NT2/D1 (cell line): ENCODE results near the gene VPS72.

Experiments used
- DNase-seq: peaks from one replicate; pipeline ENCODE4 v3.0.0-alpha.2; 2011; ENCODE audit warnings: low read depth, low spot score
- H3K27me3 ChIP-seq: 2 replicates; pipeline ENCODE4 v1.6.0; 2011; ENCODE audit warnings: mild to moderate bottlenecking; ENCODE audit not compliant: insufficient read length, insufficient read depth
- H3K36me3 ChIP-seq: 2 replicates; pipeline ENCODE4 v1.6.1; 2011; ENCODE audit warnings: mild to moderate bottlenecking, low read length, mixed read lengths; ENCODE audit not compliant: insufficient read depth, insufficient read length
- H3K4me1 ChIP-seq: 2 replicates; pipeline ENCODE4 v1.5.1; 2011; ENCODE audit not compliant: insufficient read depth, insufficient read length
- H3K4me3 ChIP-seq: 2 replicates; pipeline ENCODE4 v1.5.1; 2011; ENCODE audit warnings: low read depth; ENCODE audit not compliant: insufficient read length
- H3K9ac ChIP-seq: 2 replicates; pipeline ENCODE4 v1.6.0; 2011; ENCODE audit warnings: low read depth; ENCODE audit not compliant: insufficient read length
- H3K9me3 ChIP-seq: 2 replicates; pipeline ENCODE4 v1.5.1; 2011; ENCODE audit warnings: mild to moderate bottlenecking, low read length; ENCODE audit not compliant: insufficient read depth
- SUZ12 ChIP-seq: IDR thresholded peaks from 2 replicates; pipeline ENCODE4 v1.6.1; 2011; ENCODE audit not compliant: insufficient read length, insufficient read depth; ENCODE audit errors: extremely low read depth
- YY1 ChIP-seq: IDR thresholded peaks from 2 replicates; pipeline ENCODE4 v1.6.1; 2011; ENCODE audit not compliant: insufficient read length, insufficient read depth
- ZNF274 ChIP-seq: IDR thresholded peaks from 2 replicates; pipeline ENCODE4 v1.6.1; 2011; ENCODE audit warnings: mild to moderate bottlenecking, low read depth, low read length

Gene VPS72

DNA sequence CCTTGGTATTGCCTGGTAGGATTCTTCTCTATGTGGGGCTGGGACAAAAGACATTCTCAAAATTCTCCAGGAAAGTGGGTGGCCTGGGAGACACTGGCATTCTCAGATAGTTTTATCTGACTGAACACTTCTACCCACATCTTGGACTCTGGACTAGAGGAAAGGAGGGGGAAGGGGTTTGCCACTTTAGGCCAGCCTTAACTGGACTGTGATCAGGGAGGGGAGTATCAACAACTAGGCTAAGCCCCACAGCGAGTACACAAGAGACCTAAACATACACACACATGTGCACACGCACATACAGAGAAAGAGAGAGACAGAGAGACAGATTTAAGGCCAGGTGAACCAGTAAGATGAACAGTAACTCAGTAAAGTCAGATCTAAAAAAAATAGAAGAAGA is 42.3 kb downstream of the VPS72 start:
- peaks cover 30% of the 10 kb centered on the region for H3K4me1 ChIP-seq
- DNase-seq = no peak
- no peak overlapping the region for H3K9ac ChIP-seq
- H3K27me3 ChIP-seq = peaks cover 10% of the 10 kb centered on the region
- TF ChIP-seq YY1 = no peak
- TF ChIP-seq SUZ12 = no peak
- no peak for TF ChIP-seq ZNF274
- H3K9me3 ChIP-seq = no peaks in the 10 kb centered on the region
- H3K36me3 ChIP-seq = peaks cover 1% of the 10 kb centered on the region
- no peak overlapping the region for H3K4me3 ChIP-seq

DNA sequence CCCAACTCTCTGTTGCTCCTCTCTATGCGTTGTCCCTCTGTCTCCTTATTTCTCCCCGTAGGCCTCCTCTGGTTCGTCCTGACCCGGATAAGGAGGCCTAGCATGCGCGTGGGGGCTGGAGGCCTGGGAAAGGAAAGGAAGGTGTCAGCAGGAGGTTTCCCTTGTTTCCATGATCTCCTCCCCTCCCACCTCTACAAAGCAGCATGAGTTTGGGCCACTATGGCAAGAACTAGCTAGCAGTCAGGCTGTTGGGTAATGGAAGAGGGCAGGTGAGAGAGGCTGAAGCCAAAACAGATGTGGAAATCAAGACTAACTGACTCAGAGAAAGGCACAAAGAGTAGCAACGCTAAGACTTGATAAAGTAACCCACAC is 42.9 kb downstream of the VPS72 start:
- no peak for DNase-seq
- H3K9me3 ChIP-seq = no peaks in the 10 kb centered on the region
- H3K9ac ChIP-seq = peak overlapping the region; percentile 59
- H3K27me3 ChIP-seq = peaks cover 10% of the 10 kb centered on the region
- H3K36me3 ChIP-seq = peaks cover 7% of the 10 kb centered on the region
- peak overlapping the region; percentile 46 for H3K4me3 ChIP-seq
- TF ChIP-seq ZNF274 (no peak), SUZ12 (no peak), YY1 (no peak)
- peaks cover 30% of the 10 kb centered on the region for H3K4me1 ChIP-seq

DNA sequence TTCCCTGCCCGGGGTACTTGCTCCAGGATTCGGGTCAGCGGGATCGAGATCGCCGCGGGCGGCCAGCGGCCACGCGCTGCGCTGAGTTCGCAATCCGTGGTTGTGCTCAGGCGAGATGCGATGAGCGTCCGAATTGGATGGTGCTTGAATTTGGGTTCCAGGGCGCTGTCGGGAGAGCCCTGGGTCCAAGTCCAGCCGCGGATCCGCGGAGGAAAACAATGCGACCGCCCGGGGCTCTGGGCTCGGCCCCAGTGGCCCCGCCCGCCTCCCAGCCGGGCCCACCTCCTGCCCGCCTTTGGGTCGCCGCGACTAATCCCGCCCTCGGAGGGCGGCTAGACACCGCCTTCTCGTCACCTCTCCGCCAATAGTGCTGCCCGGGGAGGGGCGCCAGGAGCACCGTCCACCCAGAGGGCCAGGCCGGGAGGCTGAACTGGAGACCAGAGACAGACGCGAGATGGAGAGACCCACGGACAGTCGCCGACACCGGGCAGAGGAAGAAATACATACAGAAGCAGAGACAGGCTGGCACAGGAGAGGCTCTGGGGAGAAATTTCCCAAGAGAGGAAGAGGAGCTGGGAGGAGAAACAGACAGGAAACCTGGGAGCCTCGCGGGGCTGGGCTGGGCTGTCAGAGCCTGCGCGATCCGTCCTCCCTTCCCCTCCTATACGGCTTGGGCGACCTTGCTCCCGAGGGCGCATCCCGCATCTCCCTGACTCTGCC is 43.4 kb downstream of the VPS72 start, which contains the start of gene SEMA6C:
SEMA6C (minus strand) TSS at position 220 of the 720 bp plus-strand sequence. CDS start 4,010 bp downstream, outside the sequence.
- Histone ChIP-seq H3K9ac (peak within 1 kb of the TSS; percentile 89), H3K36me3 (peaks cover 8% of the 10 kb centered on the region), H3K4me1 (peaks cover 30% of the 10 kb centered on the region), H3K9me3 (no peaks in the 10 kb centered on the region), H3K4me3 (peak within 1 kb of the TSS; percentile 82), H3K27me3 (peaks cover 10% of the 10 kb centered on the region)
- TF ChIP-seq SUZ12 = no peak
- no peak for TF ChIP-seq YY1
- no peak for TF ChIP-seq ZNF274
- DNase-seq = peak; percentile 91

DNA sequence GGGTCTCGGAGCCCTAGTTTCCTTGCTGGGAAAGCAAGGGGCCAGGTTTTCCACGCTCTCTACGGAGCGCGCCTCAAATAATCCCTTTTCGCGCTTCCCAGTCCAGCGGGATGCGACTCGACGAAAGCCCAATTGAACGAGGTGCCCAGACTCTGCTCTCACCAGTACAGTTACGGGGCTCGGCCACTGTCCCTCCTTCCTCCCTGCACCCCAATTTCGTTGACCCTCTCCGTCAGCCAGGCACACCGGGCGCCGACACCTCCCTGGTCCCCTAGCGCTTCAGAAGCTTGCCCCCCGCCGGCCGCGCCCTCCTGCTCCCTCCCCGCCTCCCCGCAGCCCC is 44.0 kb downstream of the VPS72 start:
- Histone ChIP-seq H3K9me3 (no peaks in the 10 kb centered on the region), H3K27me3 (peaks cover 10% of the 10 kb centered on the region), H3K9ac (peak overlapping the region; percentile 89), H3K4me1 (peaks cover 30% of the 10 kb centered on the region), H3K36me3 (peaks cover 8% of the 10 kb centered on the region), H3K4me3 (peak overlapping the region; percentile 82)
- no peak for DNase-seq
- TF ChIP-seq ZNF274 (no peak), SUZ12 (no peak), YY1 (no peak)

DNA sequence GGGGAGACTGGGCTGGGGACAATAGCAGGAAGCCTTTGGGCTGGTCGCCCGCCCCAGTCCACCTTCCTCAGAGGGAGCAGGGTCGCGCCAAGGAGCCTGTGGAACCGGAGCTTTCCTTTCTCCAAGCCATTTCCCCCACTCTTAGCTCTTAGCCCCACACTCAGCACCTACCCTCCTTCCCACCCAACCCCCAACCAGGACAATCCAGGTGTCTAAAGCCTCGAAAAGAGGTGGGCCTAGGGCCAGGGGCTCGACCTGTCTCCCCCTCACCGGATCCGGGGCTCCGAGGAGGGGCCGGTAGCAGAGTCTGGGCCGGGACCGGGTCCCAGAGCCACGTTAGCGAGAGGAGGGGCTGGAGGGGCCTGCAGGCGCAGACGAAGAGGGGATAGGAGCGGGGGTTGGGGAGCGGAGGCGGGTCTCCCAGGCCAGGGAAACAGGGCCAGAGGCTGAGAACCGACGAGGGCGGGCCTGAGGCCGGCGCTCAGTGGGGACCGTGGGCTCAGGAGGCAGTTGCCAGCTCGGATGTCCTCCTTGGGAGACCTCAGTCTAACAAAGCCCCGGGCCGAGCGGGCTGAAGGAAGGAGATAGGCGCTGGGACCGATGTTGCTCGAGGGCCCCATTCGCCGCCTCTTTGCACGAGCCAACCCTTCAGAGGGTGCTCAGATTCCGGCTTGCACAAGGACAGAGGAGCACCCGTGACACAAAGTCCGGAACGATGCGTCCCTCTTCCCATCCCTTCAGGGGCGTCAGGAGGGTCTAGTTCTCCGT is 44.5 kb downstream of the VPS72 start:
- TF ChIP-seq YY1 = no peak
- no peak for TF ChIP-seq ZNF274
- TF ChIP-seq SUZ12 = no peak
- Histone ChIP-seq H3K27me3 (peaks cover 10% of the 10 kb centered on the region), H3K4me3 (peak overlapping the region; percentile 82), H3K9ac (peak overlapping the region; percentile 89), H3K4me1 (peaks cover 30% of the 10 kb centered on the region), H3K36me3 (peaks cover 8% of the 10 kb centered on the region), H3K9me3 (no peaks in the 10 kb centered on the region)
- no peak for DNase-seq

DNA sequence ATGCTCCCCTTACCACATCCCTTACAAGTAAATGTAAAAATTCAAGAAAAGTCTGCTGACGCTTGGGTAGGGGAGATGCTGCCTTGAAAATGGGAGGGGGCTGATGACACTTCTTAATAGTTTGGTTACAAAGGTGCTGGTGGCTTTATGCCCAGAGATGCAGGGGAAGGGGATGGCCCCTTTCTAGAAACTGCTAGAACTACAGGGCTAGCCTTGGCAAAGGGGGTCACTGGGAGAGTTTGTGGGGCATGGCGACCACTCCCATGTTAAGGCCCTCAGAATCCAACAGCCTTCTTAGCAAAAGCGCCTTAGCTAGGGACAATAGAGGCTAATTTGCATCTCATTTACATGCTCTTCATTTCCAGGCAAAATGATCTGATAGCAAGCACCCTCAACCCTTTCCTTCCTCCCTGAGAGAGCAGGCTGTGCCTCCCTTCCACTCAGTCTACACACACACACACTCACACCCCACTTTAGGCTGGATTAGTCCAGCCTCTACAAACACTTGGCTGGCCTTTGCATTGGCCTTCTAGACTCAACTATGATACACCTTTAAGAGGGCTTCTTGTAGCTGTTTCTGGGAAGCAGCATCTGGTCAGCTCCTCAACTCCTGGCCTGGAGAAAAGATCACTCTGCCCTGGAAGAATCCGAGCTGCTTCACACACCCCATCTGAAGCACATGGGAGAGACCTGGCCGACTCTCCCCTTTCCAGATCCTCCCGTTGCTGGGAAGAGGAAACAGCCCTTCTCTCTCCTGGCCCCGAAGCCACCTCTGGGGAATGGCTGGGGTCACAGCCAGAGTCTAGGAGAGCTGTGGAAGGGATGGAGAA is 45.3 kb downstream of the VPS72 start:
- peaks cover 15% of the 10 kb centered on the region for H3K36me3 ChIP-seq
- TF ChIP-seq ZNF274 = no peak
- TF ChIP-seq SUZ12 = no peak
- TF ChIP-seq YY1 = no peak
- peaks cover 10% of the 10 kb centered on the region for H3K27me3 ChIP-seq
- peak overlapping the region; percentile 89 for H3K9ac ChIP-seq
- no peaks in the 10 kb centered on the region for H3K9me3 ChIP-seq
- peaks cover 30% of the 10 kb centered on the region for H3K4me1 ChIP-seq
- no peak for DNase-seq
- H3K4me3 ChIP-seq = peak overlapping the region; percentile 82

DNA sequence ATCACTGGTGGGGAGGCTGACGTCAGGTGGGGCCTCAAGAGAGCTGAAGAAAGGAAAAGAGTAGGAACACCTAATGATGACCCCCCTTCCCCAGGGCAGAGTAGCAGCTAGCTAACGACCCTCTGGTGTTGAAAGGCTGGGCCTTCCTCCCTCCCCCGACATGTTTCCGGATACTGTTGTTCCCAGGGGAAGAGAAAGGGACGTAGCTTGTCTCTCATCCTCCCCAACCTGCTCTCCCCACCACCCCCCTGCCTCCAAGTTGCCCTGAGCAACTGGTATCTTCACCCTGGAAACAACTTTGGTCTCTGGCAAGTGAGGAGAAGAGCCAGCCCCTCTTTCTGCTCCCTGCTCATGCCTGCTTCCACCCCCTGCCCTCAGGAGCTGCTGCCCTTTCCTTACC is 46.0 kb downstream of the VPS72 start:
- peaks cover 10% of the 10 kb centered on the region for H3K27me3 ChIP-seq
- H3K4me3 ChIP-seq = no peak overlapping the region
- H3K36me3 ChIP-seq = peaks cover 22% of the 10 kb centered on the region
- peaks cover 30% of the 10 kb centered on the region for H3K4me1 ChIP-seq
- no peak for TF ChIP-seq ZNF274
- TF ChIP-seq YY1 = no peak
- no peak for TF ChIP-seq SUZ12
- DNase-seq = peak; percentile 75
- H3K9me3 ChIP-seq = no peaks in the 10 kb centered on the region
- H3K9ac ChIP-seq = no peak overlapping the region
